HFFc6 (cell line): Measurements from ENCODE around the gene MAP4K4. TPM values are rescaled to one million over a fixed set of nuclear protein-coding genes. Genes with fewer than 3 reads are reported as not detected.
A peak's percentile ranks its signal among the peaks of the same experiment; 100 is the strongest.

ENCODE experiments used
- DNase-seq: peaks from one replicate; pipeline ENCODE4 v3.0.0-alpha.2; 2018
- H3K27ac Mint-ChIP-seq: 2 replicates; pipeline ENCODE4 v1.8.0; 2020; ENCODE audit warnings: mild to moderate bottlenecking, mixed read lengths
- H3K27me3 Mint-ChIP-seq: 2 replicates; pipeline ENCODE4 v1.8.0; 2021; ENCODE audit warnings: mild to moderate bottlenecking, moderate library complexity, mixed read lengths; ENCODE audit not compliant: insufficient read depth
- H3K36me3 Mint-ChIP-seq: 2 replicates; pipeline ENCODE4 v1.8.0; 2021; ENCODE audit warnings: low read depth, mixed read lengths
- H3K4me1 Mint-ChIP-seq: 2 replicates; pipeline ENCODE4 v1.8.0; 2020; ENCODE audit warnings: low read depth, mixed read lengths
- H3K4me3 Mint-ChIP-seq: 2 replicates; pipeline ENCODE4 v1.8.0; 2020; ENCODE audit warnings: mild to moderate bottlenecking, moderate library complexity, mixed read lengths
- H3K9me3 Mint-ChIP-seq: 2 replicates; pipeline ENCODE4 v1.8.0; 2020; ENCODE audit warnings: mild to moderate bottlenecking, mixed read lengths
- CTCF ChIP-seq: fragments of 200-600 bp; sonication (generic); IDR thresholded peaks from 2 replicates; pipeline ENCODE4 v1.5.0; 2021; ENCODE audit warnings: antibody characterized with exemption, mild to moderate bottlenecking
- total RNA-seq, 6 experiments: library from RNA; stranded (reverse); fragmentation: NEBNext Ultra II Directional; extraction: Animal tissue kit (Norgen Biotek cat#: 25700); gene quantifications; 2 replicates in 1 of 6; 3 replicates in 5 of 6; pipeline ENCODE4 v1.2.3, GENCODE V29; 2021

MAP4K4 gene
- total RNA-seq, 6 experiments from 2014 or later = 103 to 124 (median 121) TPM

GRCh38 chr2:101808006-101808562, 110.6 kb downstream of the MAP4K4 start:
- TF ChIP-seq CTCF = no peak
- peaks cover 2% of the 10 kb centered on the region for H3K27me3 Mint-ChIP-seq
- H3K27ac Mint-ChIP-seq = peak overlapping the region; percentile 88; the same call in 1 of the 2 replicates
- no peak for DNase-seq
- peaks cover 4% of the 10 kb centered on the region; the same call in 1 of the 2 replicates for H3K36me3 Mint-ChIP-seq
- H3K9me3 Mint-ChIP-seq = no peaks in the 10 kb centered on the region
- H3K4me1 Mint-ChIP-seq = peaks cover 84% of the 10 kb centered on the region
- H3K4me3 Mint-ChIP-seq = no peak overlapping the region

GRCh38 chr2:101809698-101810097, 112.2 kb downstream of the MAP4K4 start:
- H3K4me1 Mint-ChIP-seq = peaks cover 82% of the 10 kb centered on the region
- DNase-seq = no peak
- peak overlapping the region; percentile 22; the same call in 1 of the 2 replicates for H3K27ac Mint-ChIP-seq
- H3K9me3 Mint-ChIP-seq = no peaks in the 10 kb centered on the region
- H3K27me3 Mint-ChIP-seq = peaks cover 2% of the 10 kb centered on the region
- no peak overlapping the region for H3K4me3 Mint-ChIP-seq
- peaks cover 9% of the 10 kb centered on the region for H3K36me3 Mint-ChIP-seq
- no peak for TF ChIP-seq CTCF

GRCh38 chr2:101811226-101812015, 113.9 kb downstream of the MAP4K4 start:
- Mint-ChIP-seq H3K4me1 (peaks cover 79% of the 10 kb centered on the region), H3K9me3 (no peaks in the 10 kb centered on the region), H3K27me3 (peaks cover 2% of the 10 kb centered on the region), H3K27ac (no peak overlapping the region), H3K36me3 (peaks cover 11% of the 10 kb centered on the region), H3K4me3 (no peak overlapping the region)
- no peak for TF ChIP-seq CTCF
- DNase-seq = no peak

- Mint-ChIP-seq H3K27me3 (peaks cover 2% of the 10 kb centered on the region), H3K9me3 (no peaks in the 10 kb centered on the region), H3K4me3 (no peak overlapping the region), H3K4me1 (peaks cover 79% of the 10 kb centered on the region), H3K36me3 (peaks cover 11% of the 10 kb centered on the region), H3K27ac (peak overlapping the region; percentile 30; the same call in 1 of the 2 replicates)
- DNase-seq = no peak
- TF ChIP-seq CTCF = no peak
Observed at GRCh38 chr2:101812226-101812625, 114.7 kb downstream of the MAP4K4 start.

GRCh38 chr2:101814752-101815151, 117.2 kb downstream of the MAP4K4 start:
- Mint-ChIP-seq H3K27ac (no peak overlapping the region), H3K4me3 (no peak overlapping the region), H3K4me1 (peaks cover 86% of the 10 kb centered on the region), H3K36me3 (peaks cover 12% of the 10 kb centered on the region), H3K9me3 (no peaks in the 10 kb centered on the region), H3K27me3 (peaks cover 3% of the 10 kb centered on the region)
- no peak for TF ChIP-seq CTCF
- DNase-seq = no peak
